Measurements from ENCODE around the gene CES2.
"Not testable (repeated sequence)": the region's sequence is repeated elsewhere in the genome, so short reads cannot be mapped to it uniquely, and the experiment has no call there.

Gene CES2

GRCh38 chr16:66953462-66954096 lies 18.3 kb downstream of the CES2 start:
- Mint-ChIP-seq H3K4me1 (ENCODE audit: low read depth) (peaks cover 17% of the 10 kb centered on the region), H3K36me3 (ENCODE audit: low read depth) (no peaks in the 10 kb centered on the region), H3K27me3 (peaks cover 48% of the 10 kb centered on the region), H3K4me3 (no peak overlapping the region), H3K9me3 (no peaks in the 10 kb centered on the region), H3K27ac (no peak overlapping the region)
- intact Hi-C loops (cut with micrococcal nuclease) = loop anchor here (2.0 kb wide), 1 partner anchor 201 kb away; no protein-coding TSS in a partner anchor

DNA sequence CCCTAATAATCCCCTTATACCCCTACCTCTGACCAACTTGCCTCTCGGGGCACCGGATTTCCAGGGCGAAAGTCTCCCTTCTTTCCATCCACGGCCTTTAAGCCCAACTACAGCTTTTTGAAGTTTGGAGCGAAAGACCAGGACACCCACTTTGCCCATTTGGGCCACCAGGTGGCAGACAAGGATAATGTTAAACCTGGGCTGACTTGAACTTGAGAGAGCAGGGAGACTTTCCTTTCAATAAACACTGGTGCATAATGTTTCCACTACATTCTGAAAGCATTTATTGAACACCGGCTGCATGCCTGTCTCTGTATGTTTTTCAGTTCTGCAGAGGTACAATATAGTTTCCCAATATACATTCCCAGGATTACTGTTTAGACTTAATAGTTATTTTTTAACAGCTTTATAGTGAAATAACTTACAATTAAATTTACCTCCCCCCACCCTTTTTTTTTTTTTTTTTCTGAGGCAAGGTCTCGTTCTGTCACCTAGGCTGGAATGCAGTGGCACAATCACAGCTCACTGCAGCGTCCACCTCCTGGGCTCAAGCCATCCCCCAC lies 18.9 kb downstream of the CES2 start:
- Mint-ChIP-seq H3K36me3 (ENCODE audit: low read depth) (no peaks in the 10 kb centered on the region), H3K9me3 (no peaks in the 10 kb centered on the region), H3K4me1 (ENCODE audit: low read depth) (peaks cover 17% of the 10 kb centered on the region), H3K27ac (no peak overlapping the region), H3K27me3 (peaks cover 42% of the 10 kb centered on the region), H3K4me3 (no peak overlapping the region)
- intact Hi-C loops (cut with micrococcal nuclease) = loop anchor here (2.0 kb wide), 1 partner anchor 201 kb away; no protein-coding TSS in a partner anchor

- intact Hi-C loops (cut with micrococcal nuclease) = loop anchor here (2.0 kb wide), 1 partner anchor 199 kb away; no protein-coding TSS in a partner anchor
- Mint-ChIP-seq H3K27me3 (peaks cover 30% of the 10 kb centered on the region), H3K4me1 (ENCODE audit: low read depth) (peaks cover 31% of the 10 kb centered on the region)
- H3K9me3 Mint-ChIP-seq; H3K36me3 Mint-ChIP-seq (ENCODE audit: low read depth); H3K27ac Mint-ChIP-seq; H3K4me3 Mint-ChIP-seq: not testable (repeated sequence)
Measured at GRCh38 chr16:66955363-66956153, 20.2 kb downstream of the CES2 start.

GRCh38 chr16:66956154-66956457 lies 20.8 kb downstream of the CES2 start:
- H3K4me3 Mint-ChIP-seq; H3K27ac Mint-ChIP-seq; intact Hi-C loops (cut with micrococcal nuclease): not testable (repeated sequence)

GRCh38 chr16:66958857-66959703 lies 23.8 kb downstream of the CES2 start:
- Mint-ChIP-seq H3K27ac (peak overlapping the region; percentile 84), H3K36me3 (ENCODE audit: low read depth) (no peaks in the 10 kb centered on the region), H3K9me3 (no peaks in the 10 kb centered on the region), H3K4me1 (ENCODE audit: low read depth) (peaks cover 49% of the 10 kb centered on the region), H3K4me3 (no peak overlapping the region), H3K27me3 (peaks cover under 1% of the 10 kb centered on the region)
- intact Hi-C loops (cut with micrococcal nuclease) = no loop called here

More at GRCh38 chr16:66956154-66956457, 20.8 kb downstream of the CES2 start:
- Mint-ChIP-seq H3K27me3 (peaks cover 26% of the 10 kb centered on the region), H3K4me1 (ENCODE audit: low read depth) (peaks cover 36% of the 10 kb centered on the region)
- not testable (repeated sequence) for H3K9me3 Mint-ChIP-seq; H3K36me3 Mint-ChIP-seq (ENCODE audit: low read depth)

DNA sequence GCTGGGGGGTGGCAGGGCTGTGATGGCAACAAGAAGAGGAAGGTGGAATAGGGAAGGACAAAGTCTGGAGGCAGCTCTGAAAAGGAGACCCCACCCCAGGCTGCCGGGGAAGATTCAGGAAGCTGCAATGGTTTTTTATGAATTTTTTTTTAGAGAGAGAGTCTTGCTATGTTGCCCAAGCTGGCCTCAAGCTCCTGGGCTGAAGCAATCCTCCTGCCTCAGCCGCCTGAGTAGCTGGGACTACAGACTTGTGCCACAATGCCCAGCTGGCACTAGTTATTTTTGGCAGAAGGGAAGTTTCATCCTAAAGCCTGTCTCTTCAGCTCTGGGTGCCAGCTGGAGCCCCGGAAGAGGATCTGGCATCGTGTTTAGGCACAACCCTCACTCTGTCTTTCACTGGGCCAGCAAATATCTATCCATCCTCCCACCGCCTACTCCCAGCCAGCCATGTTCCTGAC lies 24.4 kb downstream of the CES2 start:
- no peaks in the 10 kb centered on the region for H3K36me3 Mint-ChIP-seq (ENCODE audit: low read depth)
- intact Hi-C loops (cut with micrococcal nuclease) = no loop called here
- H3K27me3 Mint-ChIP-seq = peaks cover 2% of the 10 kb centered on the region
- H3K4me3 Mint-ChIP-seq = no peak overlapping the region
- H3K9me3 Mint-ChIP-seq = no peaks in the 10 kb centered on the region
- H3K4me1 Mint-ChIP-seq (ENCODE audit: low read depth) = peaks cover 49% of the 10 kb centered on the region
- H3K27ac Mint-ChIP-seq = peak overlapping the region; percentile 84

DNA sequence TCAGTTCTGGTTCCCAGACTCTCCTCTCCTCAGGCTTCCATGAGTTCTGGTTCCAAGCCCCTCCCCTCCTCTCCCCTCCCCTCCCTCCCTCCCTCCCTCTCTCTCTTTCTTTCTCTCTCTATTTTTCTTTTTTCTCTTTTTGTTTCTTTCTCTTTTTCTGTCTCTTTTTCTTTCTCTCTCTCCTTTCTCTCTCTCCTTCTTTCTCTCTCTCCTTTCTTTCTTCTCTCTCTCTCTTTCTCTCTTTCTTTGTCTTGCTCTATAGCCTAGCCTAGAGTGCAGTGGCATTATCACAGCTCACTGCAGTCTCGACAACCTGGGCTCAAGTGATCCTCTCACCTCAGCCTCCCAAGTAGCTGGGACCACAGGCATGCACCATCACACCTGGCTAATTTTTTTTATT lies 25.0 kb downstream of the CES2 start:
- Mint-ChIP-seq H3K27me3 (peaks cover 7% of the 10 kb centered on the region), H3K9me3 (no peaks in the 10 kb centered on the region), H3K36me3 (ENCODE audit: low read depth) (no peaks in the 10 kb centered on the region), H3K27ac (peak overlapping the region; percentile 84), H3K4me1 (ENCODE audit: low read depth) (peaks cover 49% of the 10 kb centered on the region), H3K4me3 (peak overlapping the region; percentile 17)
- intact Hi-C loops (cut with micrococcal nuclease) = no loop called here

GRCh38 chr16:66961065-66961744 lies 25.9 kb downstream of the CES2 start, which contains the start of gene CES3:
Gene CES3 (plus strand): TSS chr16:66961266. CDS start chr16:66961308, 42 bp downstream.
- intact Hi-C loops (cut with micrococcal nuclease) = no loop called here
- Mint-ChIP-seq H3K36me3 (ENCODE audit: low read depth) (no peaks in the 10 kb centered on the region), H3K27ac (peak within 1 kb of the TSS; percentile 84), H3K4me3 (peak within 1 kb of the TSS; percentile 44), H3K9me3 (no peaks in the 10 kb centered on the region), H3K27me3 (peaks cover 10% of the 10 kb centered on the region), H3K4me1 (ENCODE audit: low read depth) (peaks cover 49% of the 10 kb centered on the region)

DNA sequence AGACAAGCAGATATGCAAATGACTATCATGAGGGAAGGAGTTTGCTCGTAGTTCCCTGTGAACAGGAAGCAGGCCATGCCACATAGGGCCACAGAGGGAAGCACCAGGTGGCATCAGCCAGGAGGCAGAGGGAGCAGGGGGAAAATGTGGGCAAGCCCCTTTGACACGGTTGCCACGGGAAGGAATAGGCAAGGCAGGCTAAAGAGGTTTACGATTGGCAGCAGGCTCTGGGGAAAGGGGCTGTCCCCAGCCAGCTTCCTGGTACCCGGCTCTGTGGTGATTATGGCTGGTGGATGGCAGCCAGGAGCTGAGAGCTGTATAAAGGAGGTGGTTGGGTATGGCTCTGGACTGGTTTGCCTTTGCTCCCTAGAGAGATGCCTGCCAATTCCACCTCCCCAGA lies 26.6 kb downstream of the CES2 start:
- intact Hi-C loops (cut with micrococcal nuclease) = no loop called here
- H3K9me3 Mint-ChIP-seq = no peaks in the 10 kb centered on the region
- peaks cover 49% of the 10 kb centered on the region for H3K4me1 Mint-ChIP-seq (ENCODE audit: low read depth)
- H3K36me3 Mint-ChIP-seq (ENCODE audit: low read depth) = no peaks in the 10 kb centered on the region
- H3K27me3 Mint-ChIP-seq = peaks cover 13% of the 10 kb centered on the region
- peak overlapping the region; percentile 24 for H3K27ac Mint-ChIP-seq
- no peak overlapping the region for H3K4me3 Mint-ChIP-seq

- Mint-ChIP-seq H3K27me3 (peaks cover 13% of the 10 kb centered on the region), H3K9me3 (no peaks in the 10 kb centered on the region), H3K4me1 (ENCODE audit: low read depth) (peaks cover 33% of the 10 kb centered on the region), H3K27ac (no peak overlapping the region), H3K4me3 (no peak overlapping the region), H3K36me3 (ENCODE audit: low read depth) (no peaks in the 10 kb centered on the region)
- intact Hi-C loops (cut with micrococcal nuclease) = no loop called here
Measured at GRCh38 chr16:66964049-66964448, 28.7 kb downstream of the CES2 start.

GRCh38 chr16:66968847-66969246 lies 33.5 kb downstream of the CES2 start:
- H3K4me3 Mint-ChIP-seq = no peak overlapping the region
- H3K36me3 Mint-ChIP-seq (ENCODE audit: low read depth) = no peaks in the 10 kb centered on the region
- intact Hi-C loops (cut with micrococcal nuclease) = no loop called here
- H3K9me3 Mint-ChIP-seq = no peaks in the 10 kb centered on the region
- H3K27ac Mint-ChIP-seq = no peak overlapping the region
- H3K4me1 Mint-ChIP-seq (ENCODE audit: low read depth) = no peaks in the 10 kb centered on the region
- H3K27me3 Mint-ChIP-seq = peaks cover 18% of the 10 kb centered on the region

- Mint-ChIP-seq H3K27me3 (peaks cover 24% of the 10 kb centered on the region), H3K4me1 (ENCODE audit: low read depth) (no peaks in the 10 kb centered on the region), H3K4me3 (no peak overlapping the region), H3K27ac (no peak overlapping the region), H3K36me3 (ENCODE audit: low read depth) (no peaks in the 10 kb centered on the region), H3K9me3 (no peaks in the 10 kb centered on the region)
- intact Hi-C loops (cut with micrococcal nuclease) = no loop called here
Measured at GRCh38 chr16:66970775-66971720, 35.7 kb downstream of the CES2 start.

All from dendritic cell treated with granulocyte-macrophage colony-stimulating factor and Interleukin-4, amounts not matched to agents 40 ng/mL and 50 ng/mL, for 4 days (primary cell).